GM21390 (cell line): ENCODE measurements around the gene SYMPK.
"Not testable (repeated sequence)": the region's sequence is repeated elsewhere in the genome, so short reads cannot be mapped to it uniquely, and the experiment has no call there.

Source experiments
- ATAC-seq: cut with Tn5 transposase; IDR thresholded peaks from one replicate; pipeline ENCODE4 v1.9.1; 2021; ENCODE audit not compliant: unreplicated experiment

Gene SYMPK

DNA sequence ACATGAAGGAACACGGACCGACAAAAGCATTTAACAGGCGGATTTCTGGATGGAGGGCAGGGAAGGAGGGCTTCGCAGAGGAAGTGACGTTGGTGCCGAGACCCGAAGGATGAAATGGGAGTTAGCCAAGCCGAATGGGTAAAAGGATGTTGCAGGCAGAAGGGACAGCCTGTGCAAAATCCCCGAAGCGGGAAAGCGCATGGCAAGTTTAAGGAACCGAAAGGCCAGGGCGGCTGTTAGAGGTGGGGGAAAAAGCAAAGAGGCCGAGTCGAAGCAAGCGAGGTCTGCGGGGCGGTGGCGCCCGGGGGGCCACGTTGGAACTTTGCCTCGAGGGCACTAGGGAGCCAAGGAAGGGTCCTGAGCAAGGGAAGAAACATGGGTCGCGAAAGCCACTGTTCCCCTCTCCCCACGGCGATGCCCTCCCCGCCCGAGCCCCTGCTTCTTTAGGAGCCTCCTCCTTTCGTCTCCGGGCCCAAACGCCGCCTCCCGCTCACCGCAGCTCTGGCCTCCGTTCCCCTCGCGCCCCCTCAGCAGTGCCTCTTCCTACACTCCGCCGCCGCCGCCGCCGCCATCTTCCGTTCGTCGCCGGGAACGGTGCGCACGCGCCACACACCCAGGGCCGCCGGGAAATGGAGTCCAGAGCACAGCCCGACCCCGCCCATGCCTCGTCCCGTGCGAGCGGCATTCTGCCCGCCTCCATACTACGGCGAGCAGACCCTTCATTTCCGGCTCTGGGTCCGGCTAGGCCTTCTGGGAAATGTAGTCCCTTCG lies at the start of gene SYMPK:
TSS of gene SYMPK (minus strand) at position 584 of the 771 bp plus-strand sequence. CDS start 8,652 bp downstream, outside the sequence.
- peak; percentile 87 for ATAC-seq

GRCh38 chr19:45911291-45911690 lies 48.3 kb upstream of the SYMPK start:
- ATAC-seq = no peak

DNA sequence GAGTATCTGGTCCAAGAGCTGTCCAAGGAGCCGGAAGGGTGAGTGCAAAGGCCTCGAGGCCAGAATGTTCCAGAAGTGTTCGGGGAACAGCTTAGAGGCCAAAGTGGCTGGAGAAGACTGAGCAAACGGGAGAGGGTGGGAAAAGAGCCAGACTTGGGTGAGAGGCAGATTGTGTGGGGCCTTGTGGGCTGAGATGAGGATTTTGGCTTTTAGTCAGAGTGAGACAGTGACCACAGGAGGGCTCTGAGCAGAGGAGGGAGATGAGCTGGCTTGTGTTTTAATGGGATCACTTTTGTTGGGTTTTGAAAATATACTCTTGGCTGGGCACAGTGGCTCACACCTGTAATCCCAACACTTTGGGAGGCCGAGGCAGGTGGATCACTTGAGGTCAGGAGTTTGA lies 46.0 kb upstream of the SYMPK start:
- ATAC-seq = no peak

DNA sequence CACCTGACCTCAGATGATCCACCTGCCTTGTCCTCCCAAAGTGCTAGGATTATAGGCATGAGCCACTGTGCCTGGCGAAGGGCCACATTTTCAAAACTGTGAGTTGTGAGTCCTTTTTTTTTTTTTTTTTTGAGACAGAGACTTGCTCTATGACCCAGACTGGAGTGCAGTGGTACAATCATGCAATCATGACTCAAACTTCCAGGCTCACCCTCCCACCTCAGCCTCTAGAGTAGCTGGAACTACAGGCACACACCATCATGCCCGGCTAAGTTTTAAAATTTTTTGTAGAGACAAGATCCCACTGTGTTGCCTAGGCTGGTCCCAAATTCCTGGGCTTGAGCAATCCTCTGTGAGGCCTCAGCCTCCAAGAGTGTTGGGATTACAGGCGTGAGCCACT lies 43.3 kb upstream of the SYMPK start:
- no peak for ATAC-seq

DNA sequence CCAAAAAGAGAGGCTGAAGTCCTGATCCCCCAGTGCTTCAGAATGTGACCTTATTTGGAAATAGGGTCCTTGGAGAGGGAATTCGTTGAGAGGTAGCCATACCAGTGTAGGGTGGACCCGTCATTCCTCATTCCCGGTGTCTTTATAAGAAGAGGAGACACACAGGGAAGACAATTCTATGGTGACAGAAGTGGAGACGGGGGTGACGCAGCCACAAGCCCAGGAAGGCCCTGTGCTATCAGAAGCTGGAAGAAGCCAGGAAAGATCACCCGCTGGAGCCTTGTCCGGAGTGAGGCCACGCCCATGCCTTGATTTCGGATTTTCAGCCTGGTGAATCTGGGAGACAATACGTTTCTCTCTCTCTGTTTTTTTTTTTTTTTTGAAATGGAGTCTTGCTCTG lies 42.1 kb upstream of the SYMPK start:
- ATAC-seq = no peak

- peak; percentile 80 for ATAC-seq
Measured at GRCh38 chr19:45902651-45903625, 40.0 kb upstream of the SYMPK start.

- no peak for ATAC-seq
Measured at GRCh38 chr19:45901912-45902650, 39.1 kb upstream of the SYMPK start, which contains the start of gene MYPOP. Gene MYPOP, minus strand, starts transcription at chr19:45902613. Its CDS starts 840 bp downstream, at chr19:45901773.

DNA sequence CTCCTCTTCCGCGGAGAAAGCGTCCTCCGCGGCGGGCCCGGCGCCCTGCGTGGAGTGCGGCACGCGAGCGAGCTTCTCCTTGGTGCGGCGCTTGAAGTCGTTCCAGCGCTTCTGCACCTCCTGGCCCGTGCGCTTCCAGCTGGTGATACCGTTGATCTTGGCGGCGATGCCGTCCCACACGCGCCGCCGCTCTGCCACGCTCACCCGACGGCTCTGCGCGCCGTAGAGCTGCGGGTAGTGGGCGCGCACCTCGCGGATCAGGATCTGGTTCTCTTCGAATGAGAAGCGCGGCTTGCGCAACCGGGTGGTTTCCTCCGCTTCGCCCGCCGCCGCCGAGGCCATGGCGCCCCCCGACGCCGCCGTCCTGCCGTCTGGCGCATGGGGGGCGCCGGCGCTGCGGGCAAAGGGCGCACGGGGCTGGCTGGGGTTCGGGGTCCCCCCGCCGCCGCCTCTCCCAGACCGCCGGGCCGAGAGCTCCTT lies 38.5 kb upstream of the SYMPK start:
- no peak for ATAC-seq

GRCh38 chr19:45900738-45901431 lies 37.9 kb upstream of the SYMPK start:
- no peak for ATAC-seq

- no peak for ATAC-seq
Measured at GRCh38 chr19:45899919-45900589, 37.1 kb upstream of the SYMPK start.

DNA sequence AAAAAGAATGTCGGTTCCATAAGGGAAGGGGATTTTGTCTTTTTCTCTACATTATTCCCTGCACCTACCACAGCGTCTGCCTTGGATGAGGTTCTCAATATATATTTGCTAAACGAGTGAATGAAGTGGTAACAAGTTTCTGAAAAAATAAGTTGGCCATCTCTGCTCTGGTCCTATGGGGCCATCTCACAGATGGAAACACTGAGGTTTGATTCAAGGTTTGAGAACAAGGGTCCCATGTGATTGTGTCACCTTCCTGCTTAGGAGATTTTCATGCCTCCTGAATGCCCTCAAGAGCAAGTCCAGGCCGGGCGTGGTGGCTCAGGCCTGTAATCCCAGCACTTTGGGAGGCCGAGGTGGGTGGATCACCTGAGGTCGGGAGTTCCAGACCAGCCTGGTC lies 36.3 kb upstream of the SYMPK start:
- ATAC-seq = no peak

DNA sequence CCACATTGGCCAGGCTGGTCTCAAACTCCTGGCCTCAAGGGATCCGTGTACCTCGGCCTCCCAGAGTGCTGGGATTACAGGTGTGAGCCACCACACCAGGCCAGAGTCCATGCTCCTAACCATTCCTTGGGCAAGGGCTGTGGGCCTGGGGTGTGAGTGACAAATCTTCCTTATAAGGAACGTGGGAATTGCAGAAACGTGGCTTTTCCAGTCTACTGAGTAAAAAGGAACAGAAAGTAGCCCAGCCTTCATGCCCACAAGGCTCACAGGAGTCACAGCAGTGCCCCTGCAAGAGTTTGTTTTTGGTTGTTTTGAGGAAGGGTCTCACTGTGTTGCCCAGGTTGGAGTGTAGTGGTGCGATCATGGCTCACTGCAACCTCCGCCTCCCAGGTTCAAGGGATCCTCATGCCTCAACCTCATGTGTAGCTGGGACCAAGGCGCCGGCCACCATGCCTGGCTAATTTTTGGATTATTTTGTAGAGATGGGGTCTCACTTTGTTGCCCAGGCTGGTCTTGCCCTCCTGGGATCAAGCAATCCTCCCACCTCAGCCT lies 34.4 kb upstream of the SYMPK start:
- no peak for ATAC-seq

DNA sequence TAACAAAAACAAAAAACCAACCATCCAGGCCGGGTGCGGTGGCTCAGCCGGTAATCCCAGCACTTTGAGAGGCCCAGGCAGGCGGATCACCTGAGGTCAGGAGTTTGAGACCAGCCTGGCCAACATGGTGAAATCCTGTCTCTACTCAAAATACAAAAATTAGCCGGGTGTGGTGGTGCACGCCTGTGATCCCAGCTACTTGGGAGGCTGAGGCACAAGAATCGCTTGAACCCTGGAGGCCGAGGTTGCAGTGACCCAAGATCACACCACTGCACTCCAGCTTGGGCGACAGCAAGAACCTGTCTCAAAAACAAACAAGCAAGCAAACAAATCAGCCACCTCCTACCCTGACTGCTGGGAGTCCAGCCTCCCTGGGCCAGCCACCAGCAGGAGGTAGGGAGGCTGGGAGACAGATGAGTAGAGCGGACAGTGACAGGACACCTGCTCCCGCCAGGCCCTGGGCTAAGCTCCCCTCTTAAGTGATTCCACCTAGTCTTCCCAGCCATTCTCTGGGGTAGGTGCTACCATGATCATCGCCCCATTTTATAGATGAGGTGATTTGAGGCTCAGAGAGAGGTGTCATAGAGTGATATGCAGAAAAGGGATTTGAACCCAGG lies 33.1 kb upstream of the SYMPK start:
- not testable (repeated sequence) for ATAC-seq

- no peak for ATAC-seq
Measured at GRCh38 chr19:45895519-45895972, 32.6 kb upstream of the SYMPK start.

DNA sequence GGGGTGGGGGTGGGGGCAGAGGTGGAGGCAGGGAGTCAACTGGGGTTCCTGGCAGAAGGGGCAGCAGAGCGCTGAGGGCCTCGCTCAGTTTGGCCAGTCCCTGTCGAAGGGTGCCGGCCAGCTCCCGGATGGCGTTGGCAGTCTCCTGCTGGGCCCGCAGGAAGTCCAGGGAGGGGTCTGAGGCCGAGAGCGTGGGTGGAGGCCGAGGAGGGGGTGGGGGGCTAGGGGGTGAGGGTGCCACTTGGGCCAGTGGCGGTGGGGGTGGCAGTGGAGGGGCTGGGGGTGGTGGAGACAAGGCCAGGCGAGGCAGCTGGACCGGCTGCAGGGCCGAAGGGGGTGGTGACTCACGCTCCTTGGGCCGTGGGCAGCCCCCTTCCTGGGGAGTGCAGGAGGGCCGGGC lies 27.9 kb upstream of the SYMPK start:
- ATAC-seq = no peak

DNA sequence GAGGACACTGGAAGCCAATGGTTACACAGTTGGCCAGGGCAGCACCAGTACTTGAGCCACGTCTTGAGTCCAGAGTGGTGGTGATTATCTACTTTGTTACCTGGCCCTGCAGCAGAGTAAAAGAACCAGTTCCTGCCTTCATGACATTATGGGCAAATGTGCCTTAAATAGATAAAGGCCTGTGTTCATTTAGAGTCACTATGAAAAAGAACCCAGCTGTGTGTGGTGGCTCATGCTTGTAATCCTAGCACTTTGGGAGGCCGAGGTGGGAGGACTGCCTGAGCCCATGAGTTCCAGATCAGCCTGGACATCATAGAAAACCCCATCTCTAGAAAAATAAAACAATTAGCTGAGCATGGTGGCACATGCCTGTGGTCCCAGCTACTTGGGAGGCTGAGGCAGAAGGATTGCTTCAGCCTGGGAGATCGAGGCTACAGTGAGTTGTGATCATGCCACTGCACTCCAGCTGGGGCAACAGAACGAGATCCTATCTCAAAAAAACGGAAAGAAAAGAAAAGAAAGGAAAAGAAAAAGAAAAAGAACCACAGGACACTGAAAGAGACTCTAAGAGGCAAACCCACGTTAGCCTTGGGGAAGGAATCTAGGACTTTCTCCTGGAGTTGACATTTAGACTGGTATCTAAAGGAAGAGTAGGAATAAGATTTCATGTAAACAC lies 26.4 kb upstream of the SYMPK start:
- no peak for ATAC-seq

DNA sequence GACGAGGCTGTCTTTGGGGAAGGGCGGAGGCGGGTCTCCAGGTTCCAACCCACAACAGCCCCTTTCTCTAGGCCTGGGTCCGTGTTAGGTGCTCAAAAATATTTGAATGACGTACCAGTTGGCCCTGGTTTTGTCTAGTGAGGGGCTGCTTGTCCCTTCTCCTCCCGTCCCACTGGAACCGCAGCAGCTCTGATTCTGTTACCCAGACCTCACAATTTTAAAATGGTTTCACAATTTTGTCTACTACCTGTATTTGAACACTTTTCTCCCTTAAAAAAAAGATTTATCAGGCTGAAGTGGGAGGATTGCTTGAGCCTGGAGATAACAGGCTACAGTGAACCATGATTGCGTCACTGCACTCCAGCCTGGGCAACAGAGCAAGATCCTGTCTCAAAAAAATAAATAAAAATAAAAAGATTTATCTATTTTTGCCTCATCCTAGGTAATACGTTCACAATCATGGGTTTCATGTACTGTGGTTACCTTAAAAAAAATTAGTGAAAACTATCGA lies 24.3 kb upstream of the SYMPK start:
- no peak for ATAC-seq
